RCC 7860 (cell line): Measurements from ENCODE around the gene PRRC2B.
"Not testable (repeated sequence)": the region's sequence is repeated elsewhere in the genome, so short reads cannot be mapped to it uniquely, and the experiment has no call there.

Source experiments
- DNase-seq: peaks from one replicate; pipeline ENCODE4 v3.0.0-alpha.2; 2015; ENCODE audit warnings: low spot score
- FAIRE-seq: peaks from 2 replicates; lab custom pipeline; 2012; peaks lifted over from hg19 to GRCh38; lab: Jason Lieb, UNC

Gene PRRC2B

GRCh38 chr9:131467214-131467935, 73.5 kb downstream of the PRRC2B start:
- FAIRE-seq: no peak
- DNase-seq: no peak

DNA sequence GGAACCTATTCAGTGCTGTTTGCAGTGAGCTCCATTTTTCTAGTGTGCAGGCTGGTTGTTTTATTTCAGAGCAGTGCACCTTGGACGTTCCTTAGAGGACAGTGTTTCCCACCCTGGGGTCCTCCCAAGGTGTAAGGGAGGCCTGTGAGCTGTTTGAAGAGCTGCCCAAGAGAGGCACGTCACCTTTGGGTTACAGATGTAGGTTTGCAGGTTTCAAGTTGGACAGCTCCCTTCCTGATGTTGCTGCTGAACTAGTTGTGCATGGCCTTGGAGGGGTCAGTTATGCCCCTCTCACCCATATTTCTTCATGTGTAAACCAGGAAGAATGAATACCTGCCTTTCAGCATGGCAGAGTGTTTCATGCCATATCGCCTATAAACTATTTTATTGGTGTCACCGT, 74.1 kb downstream of the PRRC2B start:
- no peak for DNase-seq
- no peak for FAIRE-seq

GRCh38 chr9:131469356-131469755, 75.5 kb downstream of the PRRC2B start:
- DNase-seq: no peak
- no peak for FAIRE-seq

DNA sequence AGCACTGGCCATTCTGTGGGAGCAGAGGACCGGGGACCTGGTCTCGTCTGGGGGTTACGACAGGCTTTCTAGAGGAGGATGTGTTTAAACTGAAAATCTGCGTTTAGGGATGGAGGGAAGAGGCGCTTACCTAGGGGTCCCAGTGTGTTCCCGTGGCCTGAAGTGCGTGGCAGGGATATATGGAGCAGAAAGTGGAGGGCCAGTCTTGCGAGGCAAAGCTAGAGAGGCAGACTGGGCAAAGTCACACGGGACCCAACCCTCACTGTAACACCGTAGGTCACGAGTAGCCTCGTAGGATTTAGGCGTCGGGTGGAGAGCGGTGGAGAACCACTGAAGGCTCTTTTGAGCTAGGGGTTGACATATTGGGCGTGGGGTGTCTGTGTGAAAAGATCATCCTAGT, 76.1 kb downstream of the PRRC2B start:
- DNase-seq: no peak
- no peak for FAIRE-seq

DNA sequence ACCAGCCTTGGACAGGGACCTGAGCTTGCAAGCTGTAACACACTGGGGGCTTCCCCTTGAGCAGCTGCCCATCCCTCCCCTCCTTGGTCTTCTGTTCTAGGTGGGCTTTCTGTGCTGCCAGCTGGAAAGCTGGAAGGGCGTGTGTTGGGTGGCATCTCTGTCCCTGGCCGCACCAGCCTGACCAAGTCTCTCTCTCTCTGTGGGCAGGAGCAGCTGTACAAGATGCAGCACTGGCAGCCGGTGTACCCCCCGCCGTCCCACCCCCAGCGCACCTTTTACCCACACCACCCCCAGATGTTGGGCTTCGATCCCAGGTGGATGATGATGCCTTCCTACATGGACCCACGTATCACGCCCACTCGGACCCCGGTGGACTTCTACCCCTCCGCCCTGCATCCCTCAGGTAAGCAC, 76.7 kb downstream of the PRRC2B start:
- FAIRE-seq: no peak

GRCh38 chr9:131472085-131472484, 78.2 kb downstream of the PRRC2B start:
- not testable (repeated sequence) for DNase-seq, FAIRE-seq

More for the DNA sequence above, 76.7 kb downstream of the PRRC2B start:
- no peak for DNase-seq

DNA sequence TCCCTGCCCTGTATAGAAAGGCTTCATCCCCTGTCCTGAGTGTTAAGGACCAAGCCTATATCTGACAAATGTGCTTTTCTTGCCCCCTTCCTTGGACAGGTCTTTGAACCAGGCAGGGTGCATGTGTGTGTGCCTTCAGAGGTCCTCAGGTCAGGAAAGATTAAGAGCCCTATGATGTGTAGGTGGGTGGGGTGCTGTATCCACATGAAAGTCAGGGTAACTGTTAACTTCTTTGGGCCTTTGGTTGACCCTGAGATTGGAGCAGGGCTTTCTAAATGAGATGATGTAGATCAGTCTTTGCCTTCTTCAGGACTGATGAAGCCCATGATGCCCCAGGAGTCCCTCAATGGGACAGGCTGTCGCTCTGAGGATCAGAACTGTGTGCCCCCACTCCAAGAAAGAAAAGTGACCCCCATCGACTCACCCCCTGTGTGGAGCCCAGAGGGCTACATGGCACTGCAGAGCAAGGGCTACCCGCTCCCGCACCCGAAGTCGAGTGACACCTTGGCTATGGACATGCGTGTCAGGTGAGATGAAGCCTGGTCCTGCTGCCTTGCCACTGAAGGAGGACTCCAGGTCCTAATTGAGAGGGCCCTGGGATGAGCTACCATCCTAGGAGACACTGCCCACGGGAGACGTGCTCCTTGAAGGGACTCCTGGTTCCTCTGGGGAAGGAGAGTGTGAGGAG, 79.5 kb downstream of the PRRC2B start:
- DNase-seq: no peak
- no peak for FAIRE-seq

DNA sequence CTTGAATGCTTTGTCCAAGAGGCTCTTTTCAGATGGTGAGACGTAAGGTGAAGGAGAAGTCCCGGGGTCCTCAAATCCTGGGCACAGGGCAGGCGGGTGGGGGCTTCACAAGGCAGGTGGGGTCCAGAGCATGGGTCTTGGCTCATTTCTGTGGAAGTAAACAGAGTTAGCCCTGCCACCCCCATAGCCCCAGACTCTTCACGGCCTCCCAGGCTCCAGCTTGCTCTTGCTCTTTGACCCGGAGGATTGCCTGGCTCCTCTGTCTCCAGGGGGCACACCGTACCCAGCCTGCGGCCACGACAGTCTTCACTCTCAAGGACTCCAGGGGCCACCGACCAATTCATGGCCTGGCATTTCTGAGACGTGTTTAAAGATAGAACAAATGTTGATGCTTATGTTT, 80.0 kb downstream of the PRRC2B start:
- FAIRE-seq: no peak

DNA sequence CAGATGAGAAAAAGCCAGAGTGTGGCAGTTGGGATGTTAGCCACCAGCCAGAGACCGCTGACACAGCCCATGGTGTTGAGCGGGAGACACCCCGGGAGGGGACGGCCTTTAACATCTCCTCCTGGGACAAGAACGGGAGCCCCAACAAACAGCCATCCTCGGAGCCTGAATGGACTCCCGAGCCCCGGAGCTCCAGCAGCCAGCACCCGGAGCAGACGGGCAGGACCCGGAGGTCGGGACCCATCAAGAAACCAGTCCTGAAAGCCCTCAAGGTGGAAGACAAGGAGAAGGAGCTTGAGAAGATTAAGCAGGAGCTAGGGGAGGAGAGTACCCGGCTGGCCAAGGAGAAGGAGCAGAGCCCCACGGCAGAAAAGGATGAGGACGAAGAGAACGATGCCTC, 80.8 kb downstream of the PRRC2B start:
- FAIRE-seq (no peak), DNase-seq (no peak)

More for the DNA sequence above, 80.0 kb downstream of the PRRC2B start:
- no peak for DNase-seq

- no peak for DNase-seq
- FAIRE-seq: no peak
Observed at GRCh38 chr9:131475111-131475955, 81.4 kb downstream of the PRRC2B start.

- FAIRE-seq (no peak), DNase-seq (no peak)
Observed at GRCh38 chr9:131475956-131476776, 82.3 kb downstream of the PRRC2B start.

DNA sequence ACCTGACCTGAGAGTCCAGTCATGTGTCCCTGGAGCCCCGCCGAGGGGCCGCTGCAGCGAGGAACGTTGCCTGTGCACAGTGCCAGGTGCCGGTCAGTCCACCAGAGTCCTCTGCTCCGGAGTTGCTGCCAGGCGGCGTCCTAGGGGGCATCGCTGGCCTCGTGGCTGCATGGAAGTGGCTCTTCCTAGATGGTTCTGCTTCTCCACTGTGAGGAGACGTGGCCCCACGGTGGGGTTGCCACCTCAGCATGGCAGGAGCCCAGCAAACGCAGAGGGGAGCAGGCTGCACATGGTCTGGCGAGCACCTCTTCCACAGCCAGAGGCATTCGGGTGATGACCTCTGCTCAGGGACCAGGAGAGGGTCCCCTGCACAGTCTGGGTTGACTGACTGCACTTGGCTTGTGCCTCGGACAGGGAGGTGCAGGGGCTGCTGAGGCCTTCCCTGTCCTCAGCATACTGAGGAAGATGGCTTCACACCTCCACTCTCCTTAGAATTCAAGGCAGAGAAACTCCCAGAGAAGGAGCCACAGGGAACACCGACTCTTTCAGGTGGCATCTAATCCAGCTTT, 83.0 kb downstream of the PRRC2B start:
- FAIRE-seq (no peak), DNase-seq (no peak)

DNA sequence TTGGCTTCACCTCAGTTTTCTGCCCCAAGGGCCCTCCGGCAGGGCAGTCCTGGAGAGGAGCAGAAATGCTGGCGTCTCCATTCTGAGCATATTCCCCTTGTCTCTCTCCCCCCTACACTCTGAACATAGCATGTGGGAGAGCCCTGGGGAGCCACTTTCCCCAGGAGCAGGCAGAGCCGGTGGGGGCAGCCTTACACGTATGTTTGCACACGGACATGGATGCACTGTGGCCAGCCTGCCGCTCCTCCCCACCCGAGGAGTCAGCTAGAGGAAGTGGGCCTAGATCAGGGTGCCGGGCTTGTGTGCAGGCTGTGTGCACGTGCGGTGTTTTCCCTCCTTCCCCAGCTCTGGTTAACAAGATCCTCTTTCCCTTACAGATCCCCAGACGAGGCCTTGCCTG, 83.5 kb downstream of the PRRC2B start:
- DNase-seq: no peak
- no peak for FAIRE-seq

- DNase-seq (no peak), FAIRE-seq (no peak)
Observed at GRCh38 chr9:131477816-131478419, 84.0 kb downstream of the PRRC2B start.

GRCh38 chr9:131478421-131478868, 84.6 kb downstream of the PRRC2B start:
- no peak for FAIRE-seq

GRCh38 chr9:131478911-131479310, 85.0 kb downstream of the PRRC2B start:
- DNase-seq (no peak), FAIRE-seq (no peak)

More at GRCh38 chr9:131478421-131478868, 84.6 kb downstream of the PRRC2B start:
- DNase-seq: no peak

- FAIRE-seq (no peak), DNase-seq (no peak)
Observed at GRCh38 chr9:131480258-131480657, 86.4 kb downstream of the PRRC2B start.

- DNase-seq (no peak), FAIRE-seq (no peak)
Observed at GRCh38 chr9:131481441-131482342, 87.8 kb downstream of the PRRC2B start.
